ENCODE results near the gene AUNIP.

GRCh38 chr1:25897754-25898153 is 38.5 kb upstream of the AUNIP start:
- TF ChIP-seq CTCF (IDR thresholded peaks at IDR 0.05) (no peak), POLR2A (IDR thresholded peaks at IDR 0.05) (no peak), POLR2AphosphoS5 (IDR thresholded peaks at IDR 0.05) (no peak)

All from prostate gland (tissue), 2 donors.